Astrocyte (in vitro differentiated cells and primary cell): ENCODE results near the gene SERPINE2.

Experiments
- CTCF ChIP-seq: IDR thresholded peaks from 2 replicates; pipeline ENCODE4 v1.5.1; 2011; ENCODE audit warnings: low read depth, mild to moderate bottlenecking, inconsistent platforms, low read length, moderate library complexity; ENCODE audit not compliant: insufficient read depth
- EZH2 ChIP-seq: IDR thresholded peaks from 2 replicates; pipeline ENCODE4 v1.6.1; 2012; ENCODE audit warnings: mild to moderate bottlenecking, low read length, inconsistent platforms; ENCODE audit not compliant: insufficient read depth

- no peak for TF ChIP-seq EZH2
- no peak for TF ChIP-seq CTCF
Measured at GRCh38 chr2:223969315-223969714, 69.8 kb downstream of the SERPINE2 start.
